ENCODE data around the gene CCDC70.

GRCh38 chr13:51883226-51883600 is 21.4 kb downstream of the CCDC70 start:
- TF ChIP-seq EZH2 (optimal IDR thresholded peaks at IDR 0.05; ENCODE audit: low read depth, low read length) = no peak
- no peak for TF ChIP-seq EZH2phosphoT487 (IDR thresholded peaks at IDR 0.05; ENCODE audit: low read length)
- TF ChIP-seq, protein P1, sequence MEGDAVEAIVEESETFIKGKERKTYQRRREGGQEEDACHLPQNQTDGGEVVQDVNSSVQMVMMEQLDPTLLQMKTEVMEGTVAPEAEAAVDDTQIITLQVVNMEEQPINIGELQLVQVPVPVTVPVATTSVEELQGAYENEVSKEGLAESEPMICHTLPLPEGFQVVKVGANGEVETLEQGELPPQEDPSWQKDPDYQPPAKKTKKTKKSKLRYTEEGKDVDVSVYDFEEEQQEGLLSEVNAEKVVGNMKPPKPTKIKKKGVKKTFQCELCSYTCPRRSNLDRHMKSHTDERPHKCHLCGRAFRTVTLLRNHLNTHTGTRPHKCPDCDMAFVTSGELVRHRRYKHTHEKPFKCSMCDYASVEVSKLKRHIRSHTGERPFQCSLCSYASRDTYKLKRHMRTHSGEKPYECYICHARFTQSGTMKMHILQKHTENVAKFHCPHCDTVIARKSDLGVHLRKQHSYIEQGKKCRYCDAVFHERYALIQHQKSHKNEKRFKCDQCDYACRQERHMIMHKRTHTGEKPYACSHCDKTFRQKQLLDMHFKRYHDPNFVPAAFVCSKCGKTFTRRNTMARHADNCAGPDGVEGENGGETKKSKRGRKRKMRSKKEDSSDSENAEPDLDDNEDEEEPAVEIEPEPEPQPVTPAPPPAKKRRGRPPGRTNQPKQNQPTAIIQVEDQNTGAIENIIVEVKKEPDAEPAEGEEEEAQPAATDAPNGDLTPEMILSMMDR (IDR thresholded peaks at IDR 0.05; ENCODE audit: low read length) = no peak
